NCI-H2107 treated with DMSO at 0.1 percent for 48 hours (cell line): ENCODE results near the gene TRABD2B.

Source experiments
- DNase-seq: peaks from one replicate; lab custom pipeline; 2025; ENCODE audit not compliant: unreplicated experiment; lab: John Stamatoyannopoulos, UW

The TRABD2B gene

DNA sequence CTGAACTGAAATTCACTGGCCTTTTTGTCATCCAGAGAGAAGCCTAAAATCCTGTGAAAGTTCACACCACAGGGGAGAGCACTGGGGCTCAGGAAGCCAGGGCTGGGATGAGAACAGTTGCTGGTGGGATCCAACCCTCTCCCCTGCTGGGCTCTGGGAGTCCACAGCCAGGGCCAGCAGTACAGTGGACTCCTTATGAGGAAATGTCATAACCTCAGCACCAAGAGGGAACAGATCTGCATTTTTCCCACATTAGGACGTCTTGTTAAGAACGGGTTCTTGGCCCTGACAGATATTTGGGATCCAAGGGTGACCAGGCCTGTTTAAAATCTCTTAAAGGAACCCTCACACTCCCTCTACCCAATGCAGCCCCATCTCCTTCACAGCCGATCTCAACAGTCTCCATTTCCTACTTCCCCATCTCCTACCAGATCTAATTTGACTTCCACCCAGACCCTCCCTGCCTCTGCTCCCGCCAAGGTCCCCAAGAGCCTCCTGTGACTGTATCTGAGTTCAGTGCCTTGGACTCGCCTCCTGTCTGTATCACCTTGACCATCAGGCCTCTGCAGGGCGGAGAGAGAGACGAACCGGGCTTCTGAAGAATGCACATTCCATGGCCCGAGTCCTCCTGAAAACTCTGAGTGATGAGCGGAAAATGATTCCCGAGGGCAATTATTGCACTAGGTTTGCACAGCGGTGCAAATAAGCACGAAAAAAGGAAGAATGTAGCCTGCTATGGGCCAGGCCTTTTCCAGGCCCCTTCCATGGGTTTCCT lies 159.9 kb downstream of the TRABD2B start:
- no peak for DNase-seq

DNA sequence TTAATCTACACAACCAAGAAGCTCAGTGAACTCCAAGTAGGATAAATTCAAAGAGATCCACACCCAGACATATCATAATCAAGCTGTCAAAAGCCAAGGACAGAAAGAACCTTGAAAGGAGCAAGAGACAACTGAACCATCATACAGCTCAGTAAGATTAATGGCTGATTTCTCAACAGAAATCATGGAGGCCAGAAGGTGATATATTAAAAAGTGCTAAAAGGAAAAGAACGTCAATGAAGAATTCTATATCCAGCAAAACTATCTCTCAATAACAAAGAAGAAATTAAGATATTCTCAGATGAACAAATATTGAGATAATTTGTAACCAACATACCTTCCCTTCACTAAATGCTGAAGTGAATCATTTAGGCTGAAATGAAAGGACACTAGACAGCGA lies 161.8 kb downstream of the TRABD2B start:
- DNase-seq, result no peak

DNA sequence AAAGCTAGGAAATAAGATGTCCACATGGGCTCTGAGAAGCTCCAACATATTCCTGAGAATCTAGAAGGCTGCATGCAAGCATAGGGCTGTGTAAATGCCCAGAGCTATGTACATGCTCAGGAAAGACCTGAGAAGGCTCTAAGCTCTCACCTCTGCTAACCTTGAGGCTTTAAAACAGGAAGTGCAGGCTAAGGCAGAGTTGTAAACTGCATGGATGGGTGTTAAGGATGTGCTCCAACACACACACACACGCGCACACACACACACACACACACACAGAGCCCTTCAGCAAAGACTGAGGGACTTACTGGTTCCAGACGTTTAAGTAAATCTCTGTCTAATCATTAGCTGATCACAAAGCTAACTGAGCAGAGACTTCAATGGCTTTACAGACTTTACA lies 162.9 kb downstream of the TRABD2B start:
- no peak for DNase-seq

- DNase-seq, result no peak
Observed at GRCh38 chr1:47830641-47831333, 166.4 kb downstream of the TRABD2B start.

GRCh38 chr1:47830021-47830420 lies 167.2 kb downstream of the TRABD2B start:
- DNase-seq, result no peak

DNA sequence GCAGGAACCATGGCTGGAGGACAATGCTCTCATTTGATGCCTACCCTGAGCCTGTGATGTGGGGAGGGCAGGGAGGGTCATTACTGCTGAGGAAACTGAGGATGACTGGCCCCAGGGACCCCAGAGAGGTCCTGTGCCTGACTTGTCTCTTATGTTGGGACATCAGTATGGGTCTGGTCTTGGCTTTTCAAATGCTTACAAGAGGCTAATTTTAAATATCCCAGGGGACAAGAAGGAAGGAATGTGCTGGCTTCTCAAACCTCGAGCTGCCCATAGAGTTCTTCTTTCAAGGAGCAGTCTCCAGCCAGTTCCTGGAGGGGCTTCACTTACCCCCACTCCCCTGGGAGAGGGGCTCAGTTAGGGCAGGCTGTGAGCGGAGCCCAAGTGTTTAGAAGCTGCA lies 168.2 kb downstream of the TRABD2B start:
- no peak for DNase-seq

DNA sequence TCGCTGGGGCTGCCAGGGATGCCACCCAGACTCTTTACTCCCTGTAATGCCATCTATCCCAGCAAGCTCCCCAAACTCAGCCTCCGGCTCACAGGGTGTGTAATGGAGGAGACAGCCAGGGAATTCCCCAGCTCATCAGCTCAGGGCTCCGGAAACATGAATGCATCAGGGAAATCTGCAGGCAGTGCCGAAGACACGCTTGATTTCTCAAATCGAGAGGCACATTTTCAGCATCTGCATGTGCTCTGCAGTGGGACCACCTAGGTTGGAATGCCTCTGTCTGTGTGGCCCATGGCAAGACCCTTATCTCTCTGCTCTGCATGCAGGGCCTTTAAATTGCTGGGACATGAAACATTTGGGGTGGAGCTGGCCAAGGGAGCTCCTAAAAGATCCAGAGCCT lies 170.1 kb downstream of the TRABD2B start:
- DNase-seq, result no peak

DNA sequence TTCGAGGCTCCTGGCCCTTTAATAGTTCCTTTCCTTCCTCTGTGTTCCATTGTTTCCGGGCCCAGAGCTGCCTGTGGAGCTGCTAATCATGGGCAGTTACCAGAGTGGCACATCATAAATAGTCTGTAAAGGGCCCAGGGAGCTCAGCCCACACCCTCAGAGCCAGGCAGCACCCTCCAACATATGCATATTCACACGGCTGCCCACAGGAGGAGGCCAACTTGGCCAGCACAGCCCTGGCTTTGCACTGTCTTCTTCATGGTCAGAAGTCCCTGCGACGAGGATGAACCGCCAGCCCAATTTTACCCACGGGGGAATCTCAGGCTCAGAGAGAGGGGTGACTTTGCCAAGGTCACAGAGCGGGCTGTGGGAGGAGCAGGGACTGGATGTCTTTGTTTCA lies 172.5 kb downstream of the TRABD2B start:
- DNase-seq, result no peak

GRCh38 chr1:47824297-47824696 lies 172.9 kb downstream of the TRABD2B start:
- no peak for DNase-seq

DNA sequence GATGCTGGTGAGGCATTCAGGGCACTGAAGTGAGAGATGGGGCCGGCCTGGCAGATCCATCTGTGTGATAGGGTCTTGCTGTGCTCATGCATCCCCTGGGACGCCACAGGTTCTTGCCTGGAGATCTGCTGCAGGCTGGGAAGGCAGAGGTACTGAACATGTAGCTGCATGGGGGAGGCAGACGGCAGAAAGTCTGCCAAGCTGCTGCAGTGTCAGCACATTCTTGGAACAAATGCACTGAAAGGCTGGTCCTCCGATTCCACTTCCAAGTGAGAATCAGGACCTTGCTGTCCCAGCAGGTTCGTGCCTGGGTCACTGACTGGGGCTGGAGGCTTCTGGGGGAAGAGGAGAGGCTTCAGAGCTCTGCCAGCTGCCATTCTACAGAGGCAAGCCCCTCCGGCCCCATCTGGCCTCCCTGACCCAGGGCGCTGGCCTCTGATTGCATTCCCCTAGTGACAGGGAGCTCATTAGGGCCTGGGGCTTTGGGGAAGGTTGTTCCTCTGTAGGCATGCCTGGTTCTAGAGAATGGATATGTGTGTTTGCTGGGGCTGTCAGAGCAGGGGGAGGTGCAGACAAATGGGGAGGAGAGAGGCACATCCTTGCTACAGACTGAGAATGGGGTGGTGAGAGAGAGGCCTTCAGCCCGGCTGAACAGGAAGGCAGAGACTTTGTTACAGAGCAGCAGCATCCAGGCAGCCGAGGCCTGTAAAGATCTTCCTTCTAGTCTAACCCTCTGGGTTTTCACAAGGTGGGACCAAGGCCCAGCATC lies 174.0 kb downstream of the TRABD2B start:
- no peak for DNase-seq

- no peak for DNase-seq
Observed at GRCh38 chr1:47821760-47822159, 175.4 kb downstream of the TRABD2B start.

DNA sequence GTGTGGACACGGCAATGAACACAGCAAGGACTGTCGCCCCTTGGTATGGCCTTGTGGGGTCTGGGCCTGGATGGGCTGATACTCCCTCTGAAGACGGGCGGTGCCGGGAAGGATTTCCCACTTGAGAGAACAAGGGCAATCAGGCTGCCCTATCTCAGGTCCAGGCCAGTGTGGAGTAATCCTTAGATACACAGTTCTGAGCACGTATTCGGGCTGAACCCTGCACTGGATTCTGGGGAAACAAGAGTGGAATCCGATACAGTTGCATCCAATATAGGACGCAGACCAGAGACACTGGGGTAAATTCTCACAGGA lies 177.7 kb downstream of the TRABD2B start:
- DNase-seq, result no peak

GRCh38 chr1:47818682-47819573 lies 178.3 kb downstream of the TRABD2B start:
- DNase-seq, result no peak

DNA sequence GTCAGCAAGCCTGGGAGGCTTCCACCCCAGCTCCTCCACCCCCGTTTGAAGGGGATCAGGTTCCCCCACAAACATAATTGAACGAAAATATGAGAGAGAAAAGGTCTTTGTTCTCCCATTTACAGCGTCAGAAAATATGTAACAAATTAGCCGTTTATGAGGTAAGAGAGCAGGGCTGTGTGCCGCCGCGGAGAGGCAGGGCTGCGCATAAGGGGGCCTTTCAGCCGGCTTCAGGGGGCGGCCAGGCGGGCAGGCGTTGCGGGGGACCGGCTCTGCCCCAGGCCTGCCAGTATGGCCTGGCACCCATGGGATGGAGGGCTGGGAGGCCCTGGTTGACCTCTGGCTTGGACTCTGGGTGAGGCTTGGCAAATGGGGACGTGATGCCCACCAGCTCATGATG lies 179.3 kb downstream of the TRABD2B start:
- DNase-seq, result no peak

DNA sequence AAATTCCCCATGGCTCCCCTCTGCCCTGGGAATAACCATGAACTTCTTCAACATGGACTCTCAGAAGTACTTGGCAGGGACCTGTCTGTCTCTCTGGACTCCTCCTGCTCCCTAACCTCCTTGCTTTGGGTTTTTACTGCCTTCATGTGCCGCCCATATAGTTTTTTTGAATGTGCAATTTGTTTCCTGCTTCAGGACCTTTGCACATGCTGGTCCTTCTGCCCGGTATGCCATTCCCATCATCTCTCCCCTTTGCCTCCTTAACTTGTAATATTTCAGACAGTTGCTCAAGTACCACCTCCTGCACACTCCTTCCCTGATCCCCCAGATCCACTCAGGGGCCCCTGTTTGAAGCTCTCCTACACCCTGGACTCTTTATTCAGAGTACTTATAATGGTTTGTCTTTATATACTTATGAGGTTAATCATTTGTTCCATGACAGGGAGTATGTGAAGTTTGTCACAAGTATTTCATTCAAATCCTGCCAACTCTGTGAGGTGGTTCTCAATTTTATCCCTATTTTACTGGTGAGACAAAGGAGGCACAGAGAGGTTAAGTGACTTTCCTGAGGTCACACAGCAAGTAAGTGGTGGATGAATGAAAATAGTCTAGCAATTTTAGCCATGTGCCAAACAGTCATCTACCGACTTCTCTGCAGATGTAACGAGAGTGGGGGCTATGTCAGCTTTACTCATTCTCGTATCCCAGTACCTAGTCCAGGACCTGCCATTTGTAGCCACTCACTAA lies 180.7 kb downstream of the TRABD2B start:
- no peak for DNase-seq

DNA sequence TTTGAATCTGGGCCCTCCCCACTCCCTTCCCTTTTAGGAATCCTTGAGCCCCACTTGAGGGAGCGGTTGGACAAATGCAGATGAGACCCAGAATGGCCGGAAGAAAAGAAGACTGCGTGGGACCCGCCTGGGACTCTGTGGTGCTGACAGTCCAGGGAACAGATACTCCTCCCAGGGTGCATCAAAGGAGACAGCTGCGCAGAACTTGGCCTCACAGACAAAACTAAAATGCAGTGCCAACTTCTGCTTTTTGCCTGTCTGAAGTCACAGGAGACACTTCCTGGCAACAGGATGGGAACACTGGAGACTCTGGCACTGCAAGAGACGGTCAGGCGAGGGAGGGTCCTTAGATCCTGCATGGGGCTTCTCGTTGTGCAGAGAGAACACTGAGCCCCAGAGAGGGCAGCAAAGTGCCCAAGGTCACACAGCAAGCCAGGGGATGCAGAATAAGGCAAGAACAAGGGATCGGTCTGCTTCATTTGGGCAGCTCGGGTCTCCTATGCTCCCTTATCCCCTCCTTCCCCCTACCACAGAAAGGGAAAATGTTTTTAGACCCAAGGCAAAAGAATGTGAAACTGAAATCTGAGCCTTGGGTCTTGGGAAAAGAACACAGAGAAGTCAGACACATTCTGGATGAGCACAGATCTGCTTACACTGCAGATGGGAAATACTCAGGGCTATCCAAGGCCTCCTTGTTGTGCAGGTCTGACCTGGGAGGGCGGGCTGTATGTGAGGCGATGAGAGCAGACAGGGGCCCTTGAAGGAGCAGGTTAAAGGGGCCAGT lies 182.4 kb downstream of the TRABD2B start:
- DNase-seq, result no peak

DNA sequence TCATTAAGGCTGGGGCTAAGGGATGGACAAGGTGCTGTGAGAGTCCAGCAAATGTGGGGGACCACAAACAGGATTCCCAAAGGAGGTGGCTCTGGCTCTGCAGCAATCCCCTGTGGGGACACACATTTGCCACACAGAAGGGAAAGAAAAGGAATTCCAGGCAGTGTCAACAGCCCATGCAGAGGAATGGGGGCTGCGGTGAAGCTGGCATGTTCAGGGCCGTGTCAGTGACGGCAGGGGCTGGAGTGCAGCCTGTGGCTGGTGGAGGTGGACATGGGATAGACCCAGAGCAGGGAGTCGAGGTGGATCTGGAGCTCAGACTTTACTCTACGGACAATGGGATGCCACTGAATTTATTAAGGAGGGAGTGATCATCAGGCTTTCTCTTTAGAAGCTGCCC lies 183.2 kb downstream of the TRABD2B start:
- DNase-seq, result no peak

- no peak for DNase-seq
Observed at GRCh38 chr1:47812904-47813514, 184.2 kb downstream of the TRABD2B start.

DNA sequence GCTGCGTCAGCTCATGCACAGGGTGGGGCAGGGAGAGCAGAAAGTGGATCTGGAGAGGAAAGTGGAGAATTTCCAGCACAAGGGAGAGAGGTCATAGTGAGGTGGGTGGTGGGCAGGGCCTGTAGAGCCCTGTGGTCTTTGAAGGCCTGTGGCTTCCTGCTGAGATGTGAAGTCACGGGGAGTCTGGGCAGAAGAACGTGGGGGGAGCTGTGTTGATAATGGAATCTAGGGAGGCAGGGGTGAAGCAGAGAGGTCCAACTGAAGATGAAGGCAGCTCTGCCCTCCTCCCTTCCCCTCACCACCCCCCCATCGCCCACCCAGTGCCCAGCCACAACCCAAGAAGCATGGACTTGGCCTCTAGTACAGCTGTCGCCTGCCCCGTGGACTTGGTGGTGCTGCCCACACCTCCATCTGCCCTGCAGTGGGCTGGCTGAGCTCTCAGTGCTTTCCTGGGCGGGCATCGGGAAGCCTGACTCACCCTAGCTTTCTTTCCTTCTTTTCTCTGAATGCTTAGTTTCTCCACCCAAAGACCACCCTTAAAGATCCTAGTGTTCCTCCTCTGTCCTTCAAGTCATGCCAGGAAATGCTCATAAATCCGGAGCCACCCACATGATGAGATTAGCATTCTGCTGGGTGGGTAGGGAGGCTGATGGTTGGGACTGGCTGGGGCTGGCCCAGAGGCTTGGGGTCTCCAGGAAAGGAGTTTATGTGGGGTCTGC lies 186.1 kb downstream of the TRABD2B start:
- DNase-seq, result no peak
